Measurements from ENCODE around the gene C7orf25.

The C7orf25 gene

GRCh38 chr7:42876182-42877068, 35.4 kb downstream of the C7orf25 start:
- no peak for DNase-seq

GRCh38 chr7:42869131-42870020, 42.5 kb downstream of the C7orf25 start:
- DNase-seq = no peak

GRCh38 chr7:42868480-42868879, 43.4 kb downstream of the C7orf25 start:
- no peak for DNase-seq

Measured in SIG-M5 (cell line).